H7 (cell line): ENCODE results near the gene ACOT8. TPM values are rescaled to one million over a fixed set of nuclear protein-coding genes. Genes with fewer than 3 reads are reported as not detected.

Experiments used
- DNase-seq: peaks from one replicate; pipeline ENCODE4 v3.0.0; 2012
- H3K27me3 ChIP-seq: 2 replicates; pipeline ENCODE4 v1.6.0; 2011; ENCODE audit warnings: mild to moderate bottlenecking, low read length; ENCODE audit not compliant: control insufficient read depth, insufficient read depth
- H3K36me3 ChIP-seq: replicated peaks from 2 replicates; pipeline ENCODE4 v1.5.1; 2011; ENCODE audit warnings: low read length; ENCODE audit not compliant: control insufficient read depth, insufficient read depth
- H3K4me3 ChIP-seq: 2 replicates; pipeline ENCODE4 v1.5.1; 2011; ENCODE audit warnings: low read depth, mild to moderate bottlenecking, control low read depth, low read length, moderate library complexity; ENCODE audit not compliant: insufficient read depth
- total RNA-seq: library from RNA; depleted of rRNA; stranded (reverse); fragments of >200 nt; shearing (Covaris generic); gene quantifications from 2 replicates; pipeline ENCODE4 v1.2.3, GENCODE V29; 2014

ACOT8 gene
- total RNA-seq, 1 experiment from 2014 or later, result 59.7 TPM

- DNase-seq, result no peak
- Histone ChIP-seq H3K27me3 (no peaks in the 10 kb centered on the region), H3K4me3 (no peak overlapping the region), H3K36me3 (peaks cover 2% of the 10 kb centered on the region)
Observed at GRCh38 chr20:45850926-45851325, 6.3 kb downstream of the ACOT8 start.

GRCh38 chr20:45850238-45850637, 7.0 kb downstream of the ACOT8 start:
- H3K27me3 ChIP-seq, result no peaks in the 10 kb centered on the region
- H3K4me3 ChIP-seq, result no peak overlapping the region
- peaks cover 2% of the 10 kb centered on the region for H3K36me3 ChIP-seq
- DNase-seq, result no peak

- Histone ChIP-seq H3K4me3 (no peak overlapping the region), H3K27me3 (no peaks in the 10 kb centered on the region), H3K36me3 (peaks cover 3% of the 10 kb centered on the region)
- DNase-seq, result no peak
Observed at GRCh38 chr20:45848969-45849582, 8.1 kb downstream of the ACOT8 start.

DNA sequence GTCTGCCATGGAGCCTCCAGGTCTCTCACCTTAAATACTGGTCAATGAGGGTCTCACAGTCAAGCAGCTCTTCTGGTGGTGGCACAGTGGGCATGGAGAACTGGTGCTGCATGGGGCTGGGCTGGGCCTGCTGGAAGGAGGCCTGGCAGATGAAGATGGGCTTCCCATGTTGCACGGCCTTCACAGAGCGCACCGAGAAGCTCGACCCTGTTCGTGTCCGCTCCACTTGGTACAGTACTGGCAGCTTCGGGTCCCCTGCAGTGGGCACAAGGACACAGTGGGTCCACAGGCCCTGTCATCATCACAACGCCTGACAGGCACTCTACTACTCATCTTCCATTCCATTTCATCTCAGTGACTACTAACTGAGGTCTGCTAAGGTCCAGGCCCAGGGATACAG, 8.8 kb downstream of the ACOT8 start:
- Histone ChIP-seq H3K27me3 (no peaks in the 10 kb centered on the region), H3K36me3 (peaks cover 9% of the 10 kb centered on the region), H3K4me3 (no peak overlapping the region)
- no peak for DNase-seq

DNA sequence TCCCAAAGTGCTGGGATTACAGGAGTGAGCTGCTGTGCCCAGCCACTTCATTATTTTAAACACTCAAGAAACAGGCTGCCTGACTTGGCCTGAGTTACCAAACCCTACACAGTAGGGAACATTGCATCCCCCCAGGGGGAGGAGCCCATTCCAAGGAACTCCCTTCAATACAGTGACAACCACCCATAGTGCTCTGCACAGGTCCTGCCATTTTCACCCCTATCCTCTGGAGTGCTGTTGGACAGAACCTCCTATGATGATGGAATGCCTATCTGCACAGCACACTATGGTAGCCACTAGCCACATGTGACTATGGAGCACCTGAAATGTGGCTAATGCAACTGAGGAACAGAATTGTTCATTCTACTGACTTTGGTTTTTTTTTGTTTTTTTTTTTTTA, 11.7 kb downstream of the ACOT8 start:
- Histone ChIP-seq H3K27me3 (no peaks in the 10 kb centered on the region), H3K36me3 (peaks cover 22% of the 10 kb centered on the region), H3K4me3 (no peak overlapping the region)
- no peak for DNase-seq

GRCh38 chr20:45843506-45843905, 13.7 kb downstream of the ACOT8 start:
- Histone ChIP-seq H3K27me3 (no peaks in the 10 kb centered on the region), H3K36me3 (peaks cover 22% of the 10 kb centered on the region), H3K4me3 (no peak overlapping the region)
- no peak for DNase-seq

DNA sequence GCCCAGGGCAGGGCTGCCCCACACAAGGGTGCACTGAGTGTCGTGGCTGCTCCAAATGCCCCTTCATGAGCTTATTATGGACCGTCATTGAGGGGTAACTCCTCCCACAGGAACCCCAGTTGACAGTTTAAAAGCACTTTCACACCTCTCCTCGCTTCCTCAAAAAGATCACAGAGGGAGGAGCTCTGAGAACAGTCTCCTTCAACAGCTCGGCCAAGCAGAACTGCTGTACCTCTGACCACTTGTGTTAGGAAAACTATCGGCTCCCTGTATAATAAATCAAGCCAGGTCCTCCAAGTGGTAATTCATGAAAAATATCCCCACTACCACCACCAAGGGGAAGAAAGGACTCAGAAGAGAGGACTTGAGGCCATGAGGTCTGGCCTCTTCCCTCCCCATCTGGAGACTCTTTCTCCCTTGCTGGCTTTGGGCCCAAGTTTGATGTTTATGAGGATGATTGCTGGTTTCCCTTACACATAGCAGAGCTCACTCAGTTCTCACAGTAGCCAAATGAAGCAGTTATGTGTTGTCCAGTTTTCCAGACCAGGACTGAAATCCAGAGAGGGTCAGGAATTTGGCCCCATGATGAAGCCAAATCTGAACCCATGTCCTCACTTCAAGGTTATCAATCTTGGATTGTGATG, 14.9 kb downstream of the ACOT8 start:
- Histone ChIP-seq H3K27me3 (no peaks in the 10 kb centered on the region), H3K36me3 (peaks cover 19% of the 10 kb centered on the region), H3K4me3 (no peak overlapping the region)
- no peak for DNase-seq

GRCh38 chr20:45841407-45842129, 15.6 kb downstream of the ACOT8 start:
- no peak for DNase-seq
- Histone ChIP-seq H3K27me3 (no peaks in the 10 kb centered on the region), H3K36me3 (peaks cover 23% of the 10 kb centered on the region), H3K4me3 (no peak overlapping the region)

GRCh38 chr20:45840700-45841198, 16.4 kb downstream of the ACOT8 start:
- Histone ChIP-seq H3K36me3 (peaks cover 23% of the 10 kb centered on the region), H3K27me3 (no peaks in the 10 kb centered on the region), H3K4me3 (no peak overlapping the region)
- DNase-seq, result no peak

GRCh38 chr20:45836841-45837240, 20.4 kb downstream of the ACOT8 start:
- no peak overlapping the region for H3K4me3 ChIP-seq
- H3K27me3 ChIP-seq, result no peaks in the 10 kb centered on the region
- no peak for DNase-seq
- H3K36me3 ChIP-seq, result peaks cover 13% of the 10 kb centered on the region

DNA sequence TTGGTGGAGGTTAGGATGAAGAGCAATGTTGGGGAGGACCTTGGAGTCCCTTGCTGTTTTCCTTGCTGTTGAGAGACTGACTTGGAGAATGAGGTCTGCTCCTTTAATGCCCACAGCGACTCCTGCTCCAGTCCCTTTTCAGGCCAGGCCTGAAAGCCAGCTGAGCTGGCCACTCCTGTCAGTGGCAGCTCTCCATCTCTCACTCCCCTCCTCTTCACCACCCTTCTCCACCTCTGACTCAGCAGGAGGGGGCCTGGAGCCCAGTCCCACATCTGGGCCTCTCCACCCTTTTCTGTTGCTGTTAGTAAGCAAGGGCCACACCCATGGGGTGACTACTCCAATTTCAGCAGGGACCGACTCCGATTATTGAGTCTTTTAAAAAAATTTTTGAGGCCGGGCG, 21.4 kb downstream of the ACOT8 start:
- Histone ChIP-seq H3K27me3 (no peaks in the 10 kb centered on the region), H3K36me3 (peaks cover 9% of the 10 kb centered on the region), H3K4me3 (no peak overlapping the region)
- DNase-seq, result no peak

DNA sequence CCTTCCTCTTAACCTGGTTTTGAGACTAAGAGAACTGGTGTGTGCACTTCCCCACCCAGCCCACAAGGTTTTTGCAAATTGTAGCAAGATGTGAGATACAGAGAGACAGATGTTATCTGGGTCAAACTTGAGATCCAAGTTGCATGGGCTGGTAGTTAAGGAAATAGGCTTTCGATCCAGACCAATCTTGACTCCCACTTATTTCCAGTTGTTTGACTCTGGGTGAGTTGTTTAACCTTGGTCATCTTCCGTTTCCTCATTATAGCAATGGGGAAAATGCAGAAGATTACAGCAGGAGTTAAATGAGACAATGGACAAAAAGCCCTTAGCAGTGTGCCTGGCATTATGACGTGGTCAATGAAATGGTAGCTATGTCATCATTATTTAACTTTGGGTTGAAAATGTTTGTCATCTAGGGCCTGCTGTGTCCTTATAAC, 21.8 kb downstream of the ACOT8 start:
- peaks cover 9% of the 10 kb centered on the region for H3K36me3 ChIP-seq
- no peak overlapping the region for H3K4me3 ChIP-seq
- H3K27me3 ChIP-seq, result no peaks in the 10 kb centered on the region
- DNase-seq, result no peak

DNA sequence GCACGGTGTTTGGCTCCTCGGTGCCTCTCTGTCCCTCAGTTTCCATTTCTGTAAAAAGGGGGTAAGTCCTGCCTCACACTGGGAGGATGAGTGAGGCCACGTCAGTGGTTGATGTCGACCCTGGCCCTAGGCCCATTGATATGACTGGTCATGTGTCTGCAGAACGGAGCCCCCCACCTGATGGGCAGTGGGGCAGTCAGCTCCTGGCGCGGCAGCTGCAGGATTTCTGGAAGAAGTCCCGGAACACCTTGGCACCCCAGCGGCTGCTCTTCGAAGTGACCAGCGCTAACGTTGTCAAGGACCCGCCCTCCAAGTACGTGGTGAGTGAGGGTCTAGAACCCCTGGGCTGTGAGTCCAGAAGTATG, 22.4 kb downstream of the ACOT8 start:
- peaks cover 9% of the 10 kb centered on the region for H3K36me3 ChIP-seq
- no peak overlapping the region for H3K4me3 ChIP-seq
- no peaks in the 10 kb centered on the region for H3K27me3 ChIP-seq
- no peak for DNase-seq

DNA sequence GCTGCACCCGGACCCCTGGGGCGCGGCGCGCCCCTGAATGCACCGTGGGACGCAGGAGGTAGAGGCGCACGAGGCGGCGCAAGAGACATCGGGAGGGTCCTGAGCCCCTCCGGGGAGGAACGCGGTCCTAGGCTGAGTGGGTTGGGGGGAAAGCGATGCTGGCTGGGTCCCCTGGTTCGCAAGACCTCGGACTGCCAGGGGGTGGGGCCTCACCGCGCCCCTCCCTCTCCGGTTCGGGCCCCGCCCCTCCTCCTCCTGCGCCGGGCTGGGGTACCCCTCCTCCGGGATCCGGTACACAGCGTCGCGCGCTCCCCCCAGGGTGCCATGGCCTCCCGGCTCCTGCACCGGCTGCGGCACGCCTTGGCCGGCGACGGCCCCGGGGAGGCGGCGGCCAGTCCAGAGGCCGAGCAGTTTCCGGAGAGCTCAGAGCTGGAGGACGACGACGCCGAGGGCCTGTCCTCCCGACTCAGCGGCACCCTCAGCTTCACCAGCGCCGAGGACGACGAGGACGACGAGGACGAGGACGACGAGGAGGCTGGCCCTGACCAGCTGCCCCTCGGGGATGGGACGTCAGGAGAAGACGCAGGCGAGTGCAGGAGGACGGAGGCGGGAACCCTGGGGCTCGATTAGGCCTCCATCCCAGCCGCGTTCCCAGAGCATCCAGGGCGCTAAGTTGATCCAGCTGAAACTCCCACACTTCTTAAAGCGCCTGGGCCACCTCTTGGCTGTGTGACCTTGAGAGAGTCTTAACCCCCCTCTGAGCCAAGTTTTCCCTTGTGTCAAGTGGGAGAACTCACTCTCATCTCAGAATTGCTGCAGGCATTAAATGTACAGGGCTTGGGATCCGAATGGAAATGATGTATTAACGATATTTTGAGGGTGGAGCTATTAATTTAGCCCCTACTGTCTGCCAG, 23.1 kb downstream of the ACOT8 start:
- DNase-seq, result peak; percentile 99

More for the DNA sequence above, 23.1 kb downstream of the ACOT8 start:
- peak overlapping the region; percentile 76 for H3K4me3 ChIP-seq
- H3K36me3 ChIP-seq, result peaks cover 9% of the 10 kb centered on the region
- H3K27me3 ChIP-seq, result no peaks in the 10 kb centered on the region
